Renal cortical epithelial cell (primary cell): ENCODE results near the gene AHRR. TPM values are rescaled to one million over a fixed set of nuclear protein-coding genes. Genes with fewer than 3 reads are reported as not detected.

ENCODE experiments used
- total RNA-seq: library from RNA; depleted of rRNA; stranded (reverse); fragments of >200 nt; gene quantifications from 2 replicates; pipeline ENCODE4 v1.2.3, GENCODE V29; 2014

Gene AHRR
- total RNA-seq, 1 donor from 2014 or later, result 2.4 TPM

Other genes with a start within 250 kb of the AHRR start
- 0.15 and 1.6 TPM in 2 replicates for gene PLEKHG4B, start 229.5 kb upstream of the AHRR start, total RNA-seq
- gene LRRC14B, start 130.2 kb upstream of the AHRR start, total RNA-seq, result not detected in 2 replicates
- 3.6 and 9.9 TPM in 2 replicates for gene CCDC127, start 103.6 kb upstream of the AHRR start, total RNA-seq
- gene SDHA, start 103.4 kb upstream of the AHRR start, total RNA-seq, result 128 and 233 TPM in 2 replicates
- gene PDCD6, start 50.1 kb upstream of the AHRR start, total RNA-seq, result 136 and 141 TPM in 2 replicates
- gene EXOC3, start 121.5 kb downstream of the AHRR start, total RNA-seq, result 27.3 and 56.9 TPM in 2 replicates
- 0.35 and 1.6 TPM in 2 replicates for gene SLC9A3, start 202.7 kb downstream of the AHRR start, total RNA-seq